Heart left ventricle (tissue), 16 donors: ENCODE results near the gene FURIN. TPM values are rescaled to one million over a fixed set of nuclear protein-coding genes. Genes with fewer than 3 reads are reported as not detected.
A peak's percentile ranks its signal among the peaks of the same experiment; 100 is the strongest.
"Not testable (repeated sequence)": the region's sequence is repeated elsewhere in the genome, so short reads cannot be mapped to it uniquely, and the experiment has no call there.

Experiments used
- ATAC-seq, 4 donors: fragments of 200-7000 bp; cut with Tn5 transposase; one replicate each; pipeline ENCODE4 v1.9.1; 2020 to 2022; ENCODE audit warnings: moderate library complexity in 4 of 4, mild to moderate bottlenecking in 3 of 4, moderate number of reproducible peaks in 1 of 4
- DNase-seq, 5 donors: peaks; one replicate each; pipeline ENCODE4 v3.0.0-alpha.2; 2020
- H3K27ac ChIP-seq, 12 donors: fragments of 200-600 bp; sonication (generic) in 4 of 12; one replicate each; pipeline versions ENCODE4 v1.5.0 to v1.8.0; 2016 to 2022; ENCODE audit warnings: mild to moderate bottlenecking in 2 of 12
- H3K27me3 ChIP-seq, 9 donors: fragments of 200-600 bp; sonication (generic) in 2 of 9; one replicate each; pipeline versions ENCODE4 v1.5.1 to v1.8.0; 2016 to 2022; ENCODE audit warnings: mild to moderate bottlenecking in 3 of 9
- H3K36me3 ChIP-seq, 9 donors: fragments of 200-600 bp; sonication (generic) in 2 of 9; one replicate each; pipeline versions ENCODE4 v1.5.0 to v1.8.0; 2018 to 2022; ENCODE audit warnings: mild to moderate bottlenecking in 2 of 9
- H3K4me1 ChIP-seq, 12 donors: fragments of 200-600 bp; sonication (generic) in 4 of 12; one replicate each; pipeline versions ENCODE4 v1.5.0 to v1.8.0; 2016 to 2022; ENCODE audit warnings: mild to moderate bottlenecking in 3 of 12
- H3K4me3 ChIP-seq, 12 donors: fragments of 200-600 bp; sonication (generic) in 4 of 12; one replicate each; pipeline versions ENCODE4 v1.5.0 to v1.8.0; 2017 to 2022; ENCODE audit warnings: mild to moderate bottlenecking in 9 of 12, moderate library complexity in 4 of 12
- H3K9me3 ChIP-seq, 12 donors: fragments of 200-600 bp; sonication (generic) in 4 of 12; one replicate each; pipeline versions ENCODE4 v1.5.0 to v1.8.0; 2016 to 2022; ENCODE audit warnings: mild to moderate bottlenecking in 1 of 12
- CTCF ChIP-seq, 12 donors: fragments of 200-600 bp; sonication (generic) in 4 of 12; IDR thresholded peaks; one replicate each; pipeline versions ENCODE4 v1.5.0 to v1.8.0; 2018 to 2022; ENCODE audit warnings: antibody characterized with exemption in 12 of 12, mild to moderate bottlenecking in 5 of 12
- POLR2A ChIP-seq, 2 donors: fragments of 450-650 bp; IDR thresholded peaks; one replicate each; pipeline ENCODE4 v1.6.1; 2017; ENCODE audit warnings: antibody characterized with exemption in 2 of 2, mild to moderate bottlenecking in 2 of 2, moderate library complexity in 2 of 2
- WGBS, 4 donors: extraction: QIAGEN DNeasy Blood & Tissue Kit in 2 of 4; methylation state at CpG; one replicate each; pipeline versions ENCODE4 v1.1.5 to v1.1.7; 2013 to 2018; 5-methylcytosine and 5-hydroxymethylcytosine counted together
- intact Hi-C, 10 donors: fragments of 100-400 bp; cut with DNase I; formaldehyde crosslinking; loops; one replicate each; pipeline versions ENCODE4 v1.11.1 to v1.14.2; 2022
- polyA plus RNA-seq, 2 donors: library from polyadenylated mRNA; stranded (reverse); fragments of 200-250 nt; gene quantifications; one replicate each; pipeline ENCODE4 v1.2.3, GENCODE V29; 2013
- total RNA-seq, 9 donors: library from RNA; depleted of rRNA in 2 of 9; stranded (reverse); fragments of >200 nt in 2 of 9; fragmentation: NEBNext Ultra II Directional in 3 of 9; extraction: Animal tissue kit (Norgen Biotek cat#: 25700) in 3 of 9; gene quantifications; one replicate each; pipeline versions ENCODE4 v1.1.0 to v1.2.4, GENCODE V29; 2016 to 2023
- donor health status: ischemic (EF 13 %, LVEDD 7.1; RV severe dilation, severe dysfunction).
- donor health status: healthy with polysubstance abuse.
- donor health status: DM: no; HTN: yes; CAD: no.
- donor health status: DM: no; HTN: no; CAD: no.
- donor health status: ischemic (EF 25% LVEDD 6.9; RV normal size, moderate dysfunction).
- donor health status: ischemic (EF 25% LVEDD 5.7; RV mildly dilated, moderate dysfunction).
- donor health status: healthy.
- donor health status: DM: yes; HTN: yes; CAD: no.
- donor health status: ischemic (EF 35%, LVEDD 5.7; RV mildly dilated, moderate dysfunction).
- donor health status: nonischemic (EF 11% LVEDD 7.7; RV severe dilation, severe dysfunction).
- donor health status: DM: yes; HTN: yes; CAD: no.
- donor health status: PGD.
- donor health status: ischemic (EF 29% LVEDD 5.4; RV normal size, mild dysfunction).
- donor health status: nonischemic (EF 23%, LVEDD 6.1; RV moderate dilation, normal function).

FURIN gene
- total and polyA plus RNA-seq, 11 donors = 37.2 to 174 (median 64.8) TPM

- no peaks in the 10 kb centered on the region for H3K27me3 ChIP-seq
- TF ChIP-seq POLR2A (IDR thresholded peaks at IDR 0.05) (no peak), CTCF (IDR thresholded peaks at IDR 0.05) (no peak)
- intact Hi-C loops = loop anchor here in 5 of 10 donors (5.0 kb wide), 3 partner anchors 55 to 155 kb away; partner anchors contain the start of genes BLM (in 2 of the 5) and HDDC3 (in 2 of the 5)
- ATAC-seq = peak in 3 of 4 donors; percentile 3 to 48 (median 6)
- H3K27ac ChIP-seq = peak overlapping the region; percentile 91 to 100 (median 98)
- H3K4me1 ChIP-seq = peaks cover 16 to 56% (median 47%) of the 10 kb centered on the region in 12 donors
- no peak for DNase-seq
- WGBS, 4 donors = 26 to 39% (median 31%) methylated on average over 12 of the region's 12 CpGs
- H3K36me3 ChIP-seq = peaks cover 0 to 25% (median 21%) of the 10 kb centered on the region in 9 donors
- H3K4me3 ChIP-seq = peak overlapping the region; percentile 80 to 96 (median 90)
- H3K9me3 ChIP-seq = no peaks in the 10 kb centered on the region
Observed at GRCh38 chr15:90872486-90873184, 4.2 kb downstream of the FURIN start.

GRCh38 chr15:90873488-90873997 is 5.2 kb downstream of the FURIN start:
- H3K9me3 ChIP-seq = no peaks in the 10 kb centered on the region
- WGBS, 4 donors = 55 to 78% (median 68%) methylated on average over 6 of the region's 6 CpGs
- H3K27ac ChIP-seq = peak overlapping the region in 11 of 12 donors; percentile 24 to 100 (median 98)
- no peak for DNase-seq
- peak overlapping the region in 10 of 12 donors; percentile 5 to 96 (median 88) for H3K4me3 ChIP-seq
- ATAC-seq = no peak
- H3K27me3 ChIP-seq = no peaks in the 10 kb centered on the region
- intact Hi-C loops = loop anchor here in 5 of 10 donors (5.0 kb wide), 3 partner anchors 56 to 156 kb away; partner anchors contain the start of genes BLM (in 2 of the 5) and HDDC3 (in 2 of the 5)
- peaks cover 0 to 34% (median 30%) of the 10 kb centered on the region in 9 donors for H3K36me3 ChIP-seq
- peaks cover 16 to 51% (median 44%) of the 10 kb centered on the region in 12 donors for H3K4me1 ChIP-seq
- TF ChIP-seq CTCF (IDR thresholded peaks at IDR 0.05) (no peak), POLR2A (IDR thresholded peaks at IDR 0.05) (no peak)

- H3K27me3 ChIP-seq = no peaks in the 10 kb centered on the region
- no peak for DNase-seq
- 56 to 67% (median 59%) methylated on average over 12 to 15 of the region's 15 CpGs for WGBS, 4 donors
- H3K27ac ChIP-seq = peak overlapping the region in 10 of 12 donors; percentile 24 to 100 (median 97)
- TF ChIP-seq CTCF (IDR thresholded peaks at IDR 0.05) (no peak), POLR2A (IDR thresholded peaks at IDR 0.05) (no peak)
- peaks cover 13 to 46% (median 40%) of the 10 kb centered on the region in 12 donors for H3K4me1 ChIP-seq
- peak overlapping the region in 5 of 12 donors; percentile 80 to 91 (median 86) for H3K4me3 ChIP-seq
- no peak for ATAC-seq
- no peaks in the 10 kb centered on the region for H3K9me3 ChIP-seq
- H3K36me3 ChIP-seq = peaks cover 0 to 40% (median 36%) of the 10 kb centered on the region in 9 donors
- intact Hi-C loops = loop anchor here in 5 of 10 donors (5.0 kb wide), 3 partner anchors 57 to 157 kb away; partner anchors contain the start of genes BLM (in 2 of the 5) and HDDC3 (in 2 of the 5)
Observed at GRCh38 chr15:90873998-90874605, 5.7 kb downstream of the FURIN start.

GRCh38 chr15:90874986-90875385 is 6.6 kb downstream of the FURIN start:
- H3K4me1 ChIP-seq = peaks cover 8 to 37% (median 31%) of the 10 kb centered on the region in 12 donors
- not testable (repeated sequence) for H3K4me3 ChIP-seq, DNase-seq, ATAC-seq, H3K27me3 ChIP-seq, H3K27ac ChIP-seq, H3K9me3 ChIP-seq
- intact Hi-C loops = loop anchor here in 5 of 10 donors (5.0 kb wide), 3 partner anchors 57 to 158 kb away; partner anchors contain the start of genes BLM (in 2 of the 5) and HDDC3 (in 2 of the 5)
- peaks cover 0 to 49% (median 45%) of the 10 kb centered on the region in 9 donors for H3K36me3 ChIP-seq
- WGBS, 4 donors = 88 to 93% (median 90%) methylated on average over 9 of the region's 9 CpGs
